SK-N-SH treated with all-trans-retinoic acid at 6 μM for 48 hours (cell line): ENCODE results near the gene OSCP1.

Source experiments
- ATAC-seq: fragments of 200-7000 bp; cut with Tn5 transposase; 3 replicates; pipeline ENCODE4 v1.9.1; 2020; ENCODE audit warnings: mild to moderate bottlenecking, moderate library complexity
- ARNTL ChIP-seq: fragments of 450-650 bp; formaldehyde crosslinking; IDR thresholded peaks from 2 replicates; pipeline ENCODE4 v1.5.0; 2020; ENCODE audit warnings: low read depth, mild to moderate bottlenecking, moderate library complexity, borderline replicate concordance
- BACH2 ChIP-seq: fragments of 250-450 bp; sonication (Bioruptor Pico); IDR thresholded peaks from 2 replicates; pipeline ENCODE4 v1.9.0; 2021; ENCODE audit warnings: mild to moderate bottlenecking, borderline replicate concordance
- CSDC2 ChIP-seq: fragments of 250-450 bp; sonication (Bioruptor Pico); IDR thresholded peaks from 2 replicates; pipeline ENCODE4 v1.5.0; 2020; ENCODE audit warnings: mild to moderate bottlenecking, moderate library complexity
- ESRRG ChIP-seq: fragments of 250-450 bp; sonication (Bioruptor Pico); IDR thresholded peaks from 2 replicates; pipeline ENCODE4 v1.6.1; 2021; ENCODE audit warnings: mild to moderate bottlenecking
- ISL1 ChIP-seq: fragments of 250-450 bp; sonication (Bioruptor Pico); IDR thresholded peaks from 2 replicates; pipeline ENCODE4 v2.1.2; 2022; ENCODE audit warnings: mild to moderate bottlenecking, moderate library complexity
- OSR1 ChIP-seq: fragments of 250-450 bp; sonication (Bioruptor Pico); IDR thresholded peaks from 2 replicates; pipeline ENCODE4 v1.8.0; 2022; ENCODE audit warnings: moderate library complexity, mild to moderate bottlenecking, inconsistent platforms
- SNAI2 ChIP-seq: fragments of 250-450 bp; sonication (Bioruptor Pico); IDR thresholded peaks from 2 replicates; pipeline ENCODE4 v1.5.0; 2020; ENCODE audit warnings: mild to moderate bottlenecking, moderate library complexity
- TOX ChIP-seq: fragments of 250-450 bp; sonication (Bioruptor Pico); IDR thresholded peaks from 2 replicates; pipeline ENCODE4 v1.8.0; 2021; ENCODE audit warnings: mild to moderate bottlenecking, moderate library complexity, borderline replicate concordance
- ZFP3 ChIP-seq: fragments of 250-450 bp; sonication (Bioruptor Pico); IDR thresholded peaks from 2 replicates; pipeline ENCODE4 v1.5.0; 2020; ENCODE audit warnings: mild to moderate bottlenecking, moderate library complexity
- ZFP30 ChIP-seq: fragments of 450-650 bp; formaldehyde crosslinking; IDR thresholded peaks from 2 replicates; pipeline ENCODE4 v1.5.0; 2022; ENCODE audit warnings: mild to moderate bottlenecking, moderate library complexity
- ZNF565 ChIP-seq: fragments of 450-650 bp; formaldehyde crosslinking; conservative IDR thresholded peaks from 2 replicates; pipeline ENCODE4 v1.5.0; 2020; ENCODE audit warnings: low read depth, mild to moderate bottlenecking, moderate library complexity
- ZNF70 ChIP-seq: fragments of 450-650 bp; formaldehyde crosslinking; IDR thresholded peaks from 2 replicates; pipeline ENCODE4 v1.5.0; 2020; ENCODE audit warnings: mild to moderate bottlenecking, moderate library complexity
- ZNF8 ChIP-seq: fragments of 450-650 bp; formaldehyde crosslinking; IDR thresholded peaks from 2 replicates; pipeline ENCODE4 v1.5.0; 2020; ENCODE audit warnings: mild to moderate bottlenecking, moderate library complexity
- TF ChIP-seq, protein P1 (sequence below): fragments of 250-450 bp; sonication (Bioruptor Pico); IDR thresholded peaks from 2 replicates; pipeline ENCODE4 v1.8.0; 2021; ENCODE audit warnings: low read depth, mild to moderate bottlenecking, moderate library complexity, borderline replicate concordance
- TF ChIP-seq, protein P2 (sequence below): fragments of 250-450 bp; sonication (Bioruptor Pico); IDR thresholded peaks from 2 replicates; pipeline ENCODE4 v1.5.0; 2020; ENCODE audit warnings: mild to moderate bottlenecking, moderate library complexity
- TF ChIP-seq, protein P3 (sequence below): fragments of 250-450 bp; sonication (Bioruptor Pico); IDR thresholded peaks from 2 replicates; pipeline ENCODE4 v1.8.0; 2020; ENCODE audit warnings: mild to moderate bottlenecking, moderate library complexity, borderline replicate concordance
- TF ChIP-seq, protein P4 (sequence below): fragments of 250-450 bp; sonication (Bioruptor Pico); IDR thresholded peaks from 2 replicates; pipeline ENCODE4 v1.5.1; 2021; ENCODE audit warnings: mild to moderate bottlenecking, moderate library complexity

Gene OSCP1

DNA sequence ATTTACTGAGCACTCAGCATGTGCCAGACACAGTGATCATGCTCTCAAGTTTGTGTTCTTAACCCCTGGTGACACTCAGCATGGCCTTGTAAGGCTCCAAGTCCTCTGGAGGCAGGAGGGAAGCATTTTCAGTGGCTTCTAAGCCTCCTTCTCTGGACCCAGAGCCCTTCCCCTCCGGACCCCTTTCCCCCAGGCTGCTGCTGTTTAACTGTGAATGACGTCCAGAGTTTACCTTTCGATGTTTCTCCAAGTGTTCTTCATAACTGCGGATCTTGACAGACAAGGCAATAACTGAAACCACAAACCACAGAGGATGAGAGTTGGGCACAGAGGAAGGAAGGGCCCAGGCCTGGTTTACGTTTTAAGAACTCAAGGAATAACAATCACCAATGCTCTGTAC, 7.4 kb upstream of the OSCP1 start:
- ATAC-seq: no peak
- TF ChIP-seq ARNTL (CRISPR knock-in tag): no peak
- TF ChIP-seq CSDC2 (CRISPR knock-in tag): no peak
- no peak for TF ChIP-seq ISL1
- TF ChIP-seq ZNF70 (CRISPR knock-in tag): no peak
- TF ChIP-seq SNAI2: no peak
- TF ChIP-seq, protein P1, sequence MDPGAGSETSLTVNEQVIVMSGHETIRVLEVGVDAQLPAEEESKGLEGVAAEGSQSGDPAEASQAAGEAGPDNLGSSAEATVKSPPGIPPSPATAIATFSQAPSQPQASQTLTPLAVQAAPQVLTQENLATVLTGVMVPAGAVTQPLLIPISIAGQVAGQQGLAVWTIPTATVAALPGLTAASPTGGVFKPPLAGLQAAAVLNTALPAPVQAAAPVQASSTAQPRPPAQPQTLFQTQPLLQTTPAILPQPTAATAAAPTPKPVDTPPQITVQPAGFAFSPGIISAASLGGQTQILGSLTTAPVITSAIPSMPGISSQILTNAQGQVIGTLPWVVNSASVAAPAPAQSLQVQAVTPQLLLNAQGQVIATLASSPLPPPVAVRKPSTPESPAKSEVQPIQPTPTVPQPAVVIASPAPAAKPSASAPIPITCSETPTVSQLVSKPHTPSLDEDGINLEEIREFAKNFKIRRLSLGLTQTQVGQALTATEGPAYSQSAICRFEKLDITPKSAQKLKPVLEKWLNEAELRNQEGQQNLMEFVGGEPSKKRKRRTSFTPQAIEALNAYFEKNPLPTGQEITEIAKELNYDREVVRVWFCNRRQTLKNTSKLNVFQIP (CRISPR knock-in tag): no peak

DNA sequence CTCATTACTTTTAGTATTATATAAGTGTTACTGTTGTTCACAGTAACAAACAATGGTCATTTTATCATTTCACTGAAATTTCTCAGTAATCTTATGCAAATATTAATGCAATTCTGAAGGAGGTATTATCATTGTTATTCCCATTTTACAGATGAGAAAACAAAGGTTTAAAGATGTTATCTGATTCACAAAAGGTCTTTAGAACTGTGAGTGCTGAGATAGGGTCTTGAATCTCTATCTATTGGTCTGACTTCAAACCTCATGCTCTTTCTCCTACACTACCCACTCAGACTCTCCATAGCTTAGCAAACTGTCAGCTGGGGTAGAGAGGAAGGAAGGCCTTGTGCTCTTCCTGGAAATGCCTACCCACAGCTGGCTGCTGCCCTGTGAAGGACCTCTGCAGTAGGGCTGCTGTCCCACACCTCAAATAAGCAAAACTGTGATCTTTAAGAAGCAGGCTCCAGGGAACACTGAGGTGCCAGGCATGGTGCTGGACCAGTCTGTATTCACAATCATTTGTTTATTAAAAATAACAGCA, 6.2 kb upstream of the OSCP1 start:
- ATAC-seq: no peak
- TF ChIP-seq, protein P2, sequence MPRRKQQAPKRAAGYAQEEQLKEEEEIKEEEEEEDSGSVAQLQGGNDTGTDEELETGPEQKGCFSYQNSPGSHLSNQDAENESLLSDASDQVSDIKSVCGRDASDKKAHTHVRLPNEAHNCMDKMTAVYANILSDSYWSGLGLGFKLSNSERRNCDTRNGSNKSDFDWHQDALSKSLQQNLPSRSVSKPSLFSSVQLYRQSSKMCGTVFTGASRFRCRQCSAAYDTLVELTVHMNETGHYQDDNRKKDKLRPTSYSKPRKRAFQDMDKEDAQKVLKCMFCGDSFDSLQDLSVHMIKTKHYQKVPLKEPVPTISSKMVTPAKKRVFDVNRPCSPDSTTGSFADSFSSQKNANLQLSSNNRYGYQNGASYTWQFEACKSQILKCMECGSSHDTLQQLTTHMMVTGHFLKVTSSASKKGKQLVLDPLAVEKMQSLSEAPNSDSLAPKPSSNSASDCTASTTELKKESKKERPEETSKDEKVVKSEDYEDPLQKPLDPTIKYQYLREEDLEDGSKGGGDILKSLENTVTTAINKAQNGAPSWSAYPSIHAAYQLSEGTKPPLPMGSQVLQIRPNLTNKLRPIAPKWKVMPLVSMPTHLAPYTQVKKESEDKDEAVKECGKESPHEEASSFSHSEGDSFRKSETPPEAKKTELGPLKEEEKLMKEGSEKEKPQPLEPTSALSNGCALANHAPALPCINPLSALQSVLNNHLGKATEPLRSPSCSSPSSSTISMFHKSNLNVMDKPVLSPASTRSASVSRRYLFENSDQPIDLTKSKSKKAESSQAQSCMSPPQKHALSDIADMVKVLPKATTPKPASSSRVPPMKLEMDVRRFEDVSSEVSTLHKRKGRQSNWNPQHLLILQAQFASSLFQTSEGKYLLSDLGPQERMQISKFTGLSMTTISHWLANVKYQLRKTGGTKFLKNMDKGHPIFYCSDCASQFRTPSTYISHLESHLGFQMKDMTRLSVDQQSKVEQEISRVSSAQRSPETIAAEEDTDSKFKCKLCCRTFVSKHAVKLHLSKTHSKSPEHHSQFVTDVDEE (CRISPR knock-in tag): no peak
- no peak for TF ChIP-seq SNAI2
- TF ChIP-seq ZNF565 (CRISPR knock-in tag): no peak
- TF ChIP-seq TOX (CRISPR knock-in tag): no peak
- TF ChIP-seq ZFP3: no peak
- TF ChIP-seq, protein P3, sequence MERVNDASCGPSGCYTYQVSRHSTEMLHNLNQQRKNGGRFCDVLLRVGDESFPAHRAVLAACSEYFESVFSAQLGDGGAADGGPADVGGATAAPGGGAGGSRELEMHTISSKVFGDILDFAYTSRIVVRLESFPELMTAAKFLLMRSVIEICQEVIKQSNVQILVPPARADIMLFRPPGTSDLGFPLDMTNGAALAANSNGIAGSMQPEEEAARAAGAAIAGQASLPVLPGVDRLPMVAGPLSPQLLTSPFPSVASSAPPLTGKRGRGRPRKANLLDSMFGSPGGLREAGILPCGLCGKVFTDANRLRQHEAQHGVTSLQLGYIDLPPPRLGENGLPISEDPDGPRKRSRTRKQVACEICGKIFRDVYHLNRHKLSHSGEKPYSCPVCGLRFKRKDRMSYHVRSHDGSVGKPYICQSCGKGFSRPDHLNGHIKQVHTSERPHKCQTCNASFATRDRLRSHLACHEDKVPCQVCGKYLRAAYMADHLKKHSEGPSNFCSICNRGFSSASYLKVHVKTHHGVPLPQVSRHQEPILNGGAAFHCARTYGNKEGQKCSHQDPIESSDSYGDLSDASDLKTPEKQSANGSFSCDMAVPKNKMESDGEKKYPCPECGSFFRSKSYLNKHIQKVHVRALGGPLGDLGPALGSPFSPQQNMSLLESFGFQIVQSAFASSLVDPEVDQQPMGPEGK (CRISPR knock-in tag): no peak
- no peak for TF ChIP-seq ISL1
- TF ChIP-seq, protein P4, sequence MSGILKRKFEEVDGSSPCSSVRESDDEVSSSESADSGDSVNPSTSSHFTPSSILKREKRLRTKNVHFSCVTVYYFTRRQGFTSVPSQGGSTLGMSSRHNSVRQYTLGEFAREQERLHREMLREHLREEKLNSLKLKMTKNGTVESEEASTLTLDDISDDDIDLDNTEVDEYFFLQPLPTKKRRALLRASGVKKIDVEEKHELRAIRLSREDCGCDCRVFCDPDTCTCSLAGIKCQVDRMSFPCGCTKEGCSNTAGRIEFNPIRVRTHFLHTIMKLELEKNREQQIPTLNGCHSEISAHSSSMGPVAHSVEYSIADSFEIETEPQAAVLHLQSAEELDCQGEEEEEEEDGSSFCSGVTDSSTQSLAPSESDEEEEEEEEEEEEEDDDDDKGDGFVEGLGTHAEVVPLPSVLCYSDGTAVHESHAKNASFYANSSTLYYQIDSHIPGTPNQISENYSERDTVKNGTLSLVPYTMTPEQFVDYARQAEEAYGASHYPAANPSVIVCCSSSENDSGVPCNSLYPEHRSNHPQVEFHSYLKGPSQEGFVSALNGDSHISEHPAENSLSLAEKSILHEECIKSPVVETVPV (CRISPR knock-in tag): no peak
- TF ChIP-seq ESRRG (CRISPR knock-in tag): no peak

DNA sequence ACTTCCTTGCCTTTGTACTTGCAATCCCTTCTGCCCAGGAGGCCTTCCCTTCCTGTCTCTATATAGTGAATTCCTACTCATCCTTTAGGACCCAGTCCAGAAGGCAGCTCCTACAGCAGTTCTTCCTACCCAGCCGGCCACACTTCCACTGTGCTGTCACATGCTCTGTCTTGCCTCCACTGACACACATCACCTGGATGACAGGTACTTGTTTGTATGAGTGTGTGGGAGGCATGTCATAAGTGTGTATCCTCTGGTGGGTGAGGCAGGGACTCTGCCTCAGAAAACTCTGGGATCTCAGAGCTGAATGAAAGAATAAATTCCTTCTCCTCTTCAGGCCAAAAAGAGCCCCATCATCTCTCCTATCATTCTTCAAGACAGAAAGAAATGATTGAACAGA, 5.1 kb upstream of the OSCP1 start:
- ATAC-seq: no peak
- no peak for TF ChIP-seq ZNF8 (CRISPR knock-in tag)
- TF ChIP-seq, protein P3 (CRISPR knock-in tag): no peak
- TF ChIP-seq, protein P4 (CRISPR knock-in tag): no peak

DNA sequence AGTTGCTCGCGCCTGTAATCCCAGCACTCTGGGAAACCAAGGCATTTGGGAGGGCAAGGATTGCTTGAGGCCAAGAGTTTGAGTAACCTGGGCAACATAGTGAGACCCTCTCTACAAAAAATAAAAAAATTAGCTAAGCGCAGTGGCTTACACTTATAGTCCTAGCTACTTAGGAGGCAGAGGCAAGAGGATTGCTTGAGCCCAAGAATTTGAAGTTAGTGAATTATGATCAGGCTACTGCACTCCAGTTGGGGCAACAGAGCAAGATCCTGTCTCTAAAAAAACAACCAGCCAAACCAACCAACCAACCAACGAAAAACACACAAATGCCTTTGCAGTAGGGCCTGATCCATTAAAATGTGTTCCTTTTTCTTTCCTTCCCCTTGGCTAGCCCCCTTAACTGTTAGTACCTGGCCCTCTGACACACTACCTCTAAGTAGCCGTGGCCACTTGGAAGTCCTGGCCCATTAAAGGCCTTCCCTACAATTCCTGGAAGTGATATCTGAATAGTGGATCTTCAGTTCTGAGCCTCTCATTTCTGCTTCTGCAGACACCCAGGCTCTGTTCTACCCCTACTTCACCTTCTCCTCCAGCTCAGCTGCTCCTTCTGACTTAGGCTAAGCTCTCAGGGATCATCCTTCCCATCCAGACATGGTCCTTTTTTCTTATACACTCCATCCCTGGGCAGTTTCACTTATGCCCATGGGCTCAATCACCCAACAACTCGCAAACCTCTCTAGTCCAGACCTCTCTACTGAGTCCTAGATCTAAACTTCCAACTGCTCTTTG, 3.5 kb upstream of the OSCP1 start:
- no peak for ATAC-seq
- TF ChIP-seq SNAI2 (no peak), OSR1 (CRISPR knock-in tag) (no peak), ARNTL (CRISPR knock-in tag) (no peak), BACH2 (no peak), ZNF8 (CRISPR knock-in tag) (no peak), ZNF565 (CRISPR knock-in tag) (no peak), TOX (CRISPR knock-in tag) (no peak), ZNF70 (CRISPR knock-in tag) (no peak), ZFP30 (no peak), ESRRG (CRISPR knock-in tag) (no peak)
- TF ChIP-seq, protein P2 (CRISPR knock-in tag): no peak
